ENCODE data around the gene AGAP1.

GRCh38 chr2:236125541-236125940 lies 631.7 kb downstream of the AGAP1 start:
- TF ChIP-seq CTCF (IDR thresholded peaks at IDR 0.05) (no peak), POLR2A (IDR thresholded peaks at IDR 0.05) (no peak), POLR2AphosphoS5 (IDR thresholded peaks at IDR 0.05) (no peak)
